Stomach (tissue), 9 donors: Measurements from ENCODE around the gene EML3. TPM values are rescaled to one million over a fixed set of nuclear protein-coding genes. Genes with fewer than 3 reads are reported as not detected.
A peak's percentile ranks its signal among the peaks of the same experiment; 100 is the strongest.

ENCODE experiments used
- DNase-seq, 2 donors: peaks; one replicate each; pipeline versions ENCODE4 v3.0.0 to v3.0.0-alpha.2; 2013 to 2019
- H3K27ac ChIP-seq, 5 donors: fragments of 200-600 bp in 4 of 5; sonication (generic) in 4 of 5; one replicate each; pipeline ENCODE4 v1.5.1; 2013 to 2019; ENCODE audit warnings: mild to moderate bottlenecking in 1 of 5, moderate library complexity in 1 of 5
- H3K27me3 ChIP-seq, 3 donors: fragments of 200-600 bp; sonication (generic); one replicate each; pipeline ENCODE4 v1.5.1; 2017 to 2019; ENCODE audit warnings: mixed run types in 1 of 3
- H3K36me3 ChIP-seq, 4 donors: fragments of 200-600 bp; sonication (generic); 1 replicate in 3 of 4; 2 replicates in 1 of 4; pipeline ENCODE4 v1.5.1; 2016 to 2019
- H3K4me1 ChIP-seq, 4 donors: fragments of 200-600 bp; sonication (generic); one replicate each; pipeline ENCODE4 v1.5.1; 2016 to 2019
- H3K4me3 ChIP-seq, 4 donors: fragments of 200-600 bp; sonication (generic) in 3 of 4; one replicate each; pipeline ENCODE4 v1.5.1; 2016 to 2019; ENCODE audit warnings: mild to moderate bottlenecking in 1 of 4
- H3K9me3 ChIP-seq, 4 donors: fragments of 200-600 bp; sonication (generic); one replicate each; pipeline ENCODE4 v1.5.1; 2016 to 2019
- CTCF ChIP-seq, 7 experiments: fragments of 450-650 bp in 4 of 7; fragments of 200-600 bp in 3 of 7; sonication (generic) in 3 of 7; IDR thresholded peaks; one replicate each; pipeline ENCODE4 v1.5.1; 2016 to 2019; ENCODE audit warnings: antibody characterized with exemption in 7 of 7, control low read depth in 2 of 7, mild to moderate bottlenecking in 1 of 7
- EP300 ChIP-seq: sonication (generic); formaldehyde crosslinking; IDR thresholded peaks from one replicate; pipeline ENCODE4 v1.6.1; 2017; ENCODE audit warnings: antibody characterized with exemption
- POLR2A ChIP-seq, 4 donors: fragments of 450-650 bp; IDR thresholded peaks; one replicate each; pipeline ENCODE4 v1.6.1; 2016; ENCODE audit warnings: antibody characterized with exemption in 4 of 4, control low read depth in 2 of 4, mild to moderate bottlenecking in 1 of 4, moderate library complexity in 1 of 4
- POLR2AphosphoS5 ChIP-seq, 3 donors: sonication (generic); formaldehyde crosslinking; IDR thresholded peaks; one replicate each; pipeline ENCODE4 v1.6.1; 2016; ENCODE audit warnings: antibody characterized with exemption in 3 of 3
- WGBS, 5 donors: extraction: QIAGEN DNeasy Blood & Tissue Kit in 3 of 5; methylation state at CpG; one replicate each; pipeline versions ENCODE4 v1.1.5 to v1.1.7; 2013 to 2018; 5-methylcytosine and 5-hydroxymethylcytosine counted together
- intact Hi-C: fragments of 100-400 bp; cut with DNase I; formaldehyde crosslinking; loops from one replicate; pipeline ENCODE4 v1.15.1; 2023; ENCODE audit warnings: low total_unique reads
- polyA plus RNA-seq, 3 donors: library from polyadenylated mRNA; stranded (reverse); fragments of 200-250 nt; gene quantifications; one replicate each; pipeline ENCODE4 v1.2.3, GENCODE V29; 2013
- total RNA-seq, 5 donors: library from RNA; depleted of rRNA; stranded (reverse); fragments of >200 nt; gene quantifications; one replicate each; pipeline versions ENCODE4 v1.1.0 to v1.2.3, GENCODE V29; 2014 to 2016
- donor health status: healthy with polysubstance abuse.
- donor health status: Bipolar disorder and iron deficiency.
- donor health status: healthy.

The EML3 gene
- total and polyA plus RNA-seq, 8 donors, result 24.4 to 112 (median 68.6) TPM

GRCh38 chr11:62605902-62606301, 6.7 kb downstream of the EML3 start:
- no peak for DNase-seq
- intact Hi-C loops, result no loop called here
- TF ChIP-seq EP300 (no peak), POLR2AphosphoS5 (IDR thresholded peaks at IDR 0.05) (no peak), POLR2A (IDR thresholded peaks at IDR 0.05) (no peak), CTCF (IDR thresholded peaks at IDR 0.05) (no peak)
- Histone ChIP-seq H3K9me3 (no peaks in the 10 kb centered on the region), H3K4me1 (peaks cover 16 to 44% (median 24%) of the 10 kb centered on the region in 4 donors), H3K27me3 (no peaks in the 10 kb centered on the region), H3K27ac (no peak overlapping the region), H3K36me3 (peaks cover 25 to 74% (median 66%) of the 10 kb centered on the region in 4 donors), H3K4me3 (no peak overlapping the region)
- WGBS, 5 donors, result 91 to 96% (median 95%) methylated on average over 15 of the region's 15 CpGs

DNA sequence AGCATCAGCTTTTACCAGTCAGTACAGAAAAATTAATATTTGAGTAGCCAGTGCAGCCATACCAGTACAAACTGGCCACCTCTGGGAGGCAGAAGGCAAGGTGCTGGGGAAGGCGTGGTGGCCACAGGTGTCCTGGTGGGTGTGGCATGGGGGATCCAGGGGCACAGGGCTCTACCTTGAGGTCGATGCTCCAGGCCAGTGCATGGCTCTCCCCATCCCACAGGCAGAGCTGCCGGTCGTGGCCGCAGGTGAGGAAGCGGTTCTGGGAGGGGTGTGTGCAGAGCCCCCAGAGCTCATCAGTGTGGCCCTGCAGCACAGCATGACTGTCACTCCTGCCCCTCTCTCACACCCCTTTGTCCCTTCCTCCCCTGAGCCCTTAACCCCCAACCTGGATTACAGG, 7.1 kb downstream of the EML3 start:
- no peaks in the 10 kb centered on the region for H3K9me3 ChIP-seq
- H3K4me1 ChIP-seq, result peaks cover 13 to 41% (median 22%) of the 10 kb centered on the region in 4 donors
- WGBS, 5 donors, result 87 to 93% (median 90%) methylated on average over 5 to 6 of the region's 6 CpGs
- TF ChIP-seq EP300 (no peak), POLR2AphosphoS5 (IDR thresholded peaks at IDR 0.05) (no peak), CTCF (IDR thresholded peaks at IDR 0.05) (no peak), POLR2A (IDR thresholded peaks at IDR 0.05) (no peak)
- no peak for DNase-seq
- no peaks in the 10 kb centered on the region for H3K27me3 ChIP-seq
- H3K36me3 ChIP-seq, result peaks cover 21 to 70% (median 64%) of the 10 kb centered on the region in 4 donors
- intact Hi-C loops, result no loop called here
- no peak overlapping the region for H3K4me3 ChIP-seq
- H3K27ac ChIP-seq, result no peak overlapping the region

GRCh38 chr11:62604460-62605120, 8.0 kb downstream of the EML3 start:
- Histone ChIP-seq H3K27me3 (no peaks in the 10 kb centered on the region), H3K4me1 (peaks cover 21 to 46% (median 28%) of the 10 kb centered on the region in 4 donors), H3K9me3 (no peaks in the 10 kb centered on the region), H3K4me3 (no peak overlapping the region), H3K36me3 (peaks cover 15 to 65% (median 55%) of the 10 kb centered on the region in 4 donors), H3K27ac (no peak overlapping the region)
- TF ChIP-seq CTCF (IDR thresholded peaks at IDR 0.05) (no peak), POLR2AphosphoS5 (IDR thresholded peaks at IDR 0.05) (no peak), POLR2A (IDR thresholded peaks at IDR 0.05) (no peak), EP300 (no peak)
- 68 to 84% (median 76%) methylated on average over 12 to 13 of the region's 13 CpGs for WGBS, 5 donors
- intact Hi-C loops, result no loop called here
- DNase-seq, result peak in 1 of 2 donors; percentile 60

DNA sequence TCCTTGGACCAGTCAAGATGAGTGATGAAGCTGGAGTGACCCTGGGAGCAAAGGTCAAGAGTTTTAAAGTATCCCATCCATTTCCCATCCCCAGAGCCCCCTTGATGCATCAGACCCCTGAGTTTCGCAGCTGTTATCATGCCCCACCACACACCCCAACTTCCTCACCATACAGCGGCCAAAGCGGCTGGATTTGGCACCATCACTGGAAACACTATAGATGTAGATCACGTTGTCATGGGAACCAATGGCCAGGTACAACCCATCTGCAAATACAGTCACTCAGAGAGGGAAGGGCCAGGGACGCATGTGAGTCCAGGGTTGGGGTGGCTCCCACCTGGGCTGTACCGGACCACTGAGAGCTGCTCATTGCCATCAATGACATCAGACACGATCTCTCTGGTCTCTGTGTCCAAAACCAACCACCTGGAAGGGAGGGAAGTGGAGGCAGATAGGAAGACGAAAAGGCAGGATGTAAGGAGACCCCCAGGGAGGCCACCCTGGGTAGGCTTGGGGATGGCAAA, 8.7 kb downstream of the EML3 start:
- no peaks in the 10 kb centered on the region for H3K27me3 ChIP-seq
- no peak overlapping the region for H3K4me3 ChIP-seq
- WGBS, 5 donors, result 82 to 94% (median 92%) methylated on average over 8 of the region's 8 CpGs
- no peaks in the 10 kb centered on the region for H3K9me3 ChIP-seq
- no peak overlapping the region for H3K27ac ChIP-seq
- peaks cover 26 to 54% (median 35%) of the 10 kb centered on the region in 4 donors for H3K4me1 ChIP-seq
- DNase-seq, result peak in 1 of 2 donors; percentile 35
- H3K36me3 ChIP-seq, result peaks cover 15 to 58% (median 49%) of the 10 kb centered on the region in 4 donors
- TF ChIP-seq POLR2AphosphoS5 (IDR thresholded peaks at IDR 0.05), result no peak
- TF ChIP-seq POLR2A (IDR thresholded peaks at IDR 0.05), result no peak
- TF ChIP-seq CTCF (IDR thresholded peaks at IDR 0.05), result no peak
- intact Hi-C loops, result no loop called here
